Measurements from ENCODE around the gene TAF11L14.
"Not testable (repeated sequence)": the region's sequence is repeated elsewhere in the genome, so short reads cannot be mapped to it uniquely, and the experiment has no call there.

DNA sequence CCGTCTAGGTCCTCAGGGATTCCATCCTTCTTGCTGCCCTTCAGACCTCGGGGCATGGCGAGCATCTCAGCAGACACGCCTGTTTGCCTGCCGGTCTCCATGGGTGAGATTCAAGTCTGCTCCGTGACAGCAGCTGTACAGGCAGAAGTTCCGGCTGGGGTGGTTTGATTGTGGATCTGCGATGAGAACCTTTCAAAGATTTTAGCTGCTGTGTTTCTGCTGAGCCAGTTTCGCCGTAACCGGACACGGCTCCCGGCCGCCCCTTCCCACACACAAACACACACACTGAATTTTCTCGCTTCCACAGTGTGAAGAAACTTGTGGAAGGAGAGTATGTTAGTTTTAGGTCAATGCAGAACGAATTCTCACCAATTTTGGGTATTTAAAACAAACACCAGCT, 48.6 kb upstream of the TAF11L14 start, which contains the start of gene TAF11L7:
- TF ChIP-seq, protein P1, sequence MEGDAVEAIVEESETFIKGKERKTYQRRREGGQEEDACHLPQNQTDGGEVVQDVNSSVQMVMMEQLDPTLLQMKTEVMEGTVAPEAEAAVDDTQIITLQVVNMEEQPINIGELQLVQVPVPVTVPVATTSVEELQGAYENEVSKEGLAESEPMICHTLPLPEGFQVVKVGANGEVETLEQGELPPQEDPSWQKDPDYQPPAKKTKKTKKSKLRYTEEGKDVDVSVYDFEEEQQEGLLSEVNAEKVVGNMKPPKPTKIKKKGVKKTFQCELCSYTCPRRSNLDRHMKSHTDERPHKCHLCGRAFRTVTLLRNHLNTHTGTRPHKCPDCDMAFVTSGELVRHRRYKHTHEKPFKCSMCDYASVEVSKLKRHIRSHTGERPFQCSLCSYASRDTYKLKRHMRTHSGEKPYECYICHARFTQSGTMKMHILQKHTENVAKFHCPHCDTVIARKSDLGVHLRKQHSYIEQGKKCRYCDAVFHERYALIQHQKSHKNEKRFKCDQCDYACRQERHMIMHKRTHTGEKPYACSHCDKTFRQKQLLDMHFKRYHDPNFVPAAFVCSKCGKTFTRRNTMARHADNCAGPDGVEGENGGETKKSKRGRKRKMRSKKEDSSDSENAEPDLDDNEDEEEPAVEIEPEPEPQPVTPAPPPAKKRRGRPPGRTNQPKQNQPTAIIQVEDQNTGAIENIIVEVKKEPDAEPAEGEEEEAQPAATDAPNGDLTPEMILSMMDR (IDR thresholded peaks at IDR 0.05; ENCODE audit: borderline replicate concordance, extremely low read depth, low read length, poor library complexity, severe bottlenecking): not testable (repeated sequence)
- not testable (repeated sequence) for TF ChIP-seq EZH2 (IDR thresholded peaks at IDR 0.05; ENCODE audit: borderline replicate concordance, low read depth, low read length, severe bottlenecking)

Data from DND-41 (cell line).